Right lung (tissue), 10 donors: ENCODE measurements around the gene CHST14. TPM values are rescaled to one million over a fixed set of nuclear protein-coding genes. Genes with fewer than 3 reads are reported as not detected.

Experiments used
- DNase-seq, 2 donors: peaks; one replicate each; pipeline ENCODE4 v3.0.0-alpha.2; 2013
- long read RNA-seq, 8 donors: transcript quantifications; one replicate each; lab custom pipeline, GENCODE V29; 2026
- polyA plus RNA-seq, 5 donors: library from polyadenylated mRNA; unstranded; fragments of 120-200 nt; gene quantifications; one replicate each; pipeline versions ENCODE4 v1.2.1 to v1.2.3, GENCODE V29; 2013; ENCODE audit warnings: inconsistent platforms in 1 of 5, low replicate concordance in 1 of 5; ENCODE audit not compliant: insufficient read length in 5 of 5, insufficient read depth in 1 of 5

The CHST14 gene
- 10 to 100 TPM; 31.6 to 48.8 (median 39.3) TPM for polyA plus RNA-seq
- long read RNA-seq, donor 1, transcript CHST14-201 (1 exons, 3,574 nt) = major isoform, 64 of 64 reads
- long read RNA-seq, donor 1, partial matches to known transcripts = 0 of 64 reads
- long read RNA-seq, donor 1, other reads (novel, unspliced or antisense) = 0 of 64 reads
- long read RNA-seq, donor 2, transcript CHST14-201 (1 exons, 3,574 nt) = major isoform, 33 of 33 reads
- long read RNA-seq, donor 2, partial matches to known transcripts = 0 of 33 reads
- long read RNA-seq, donor 2, other reads (novel, unspliced or antisense) = 0 of 33 reads
- long read RNA-seq, donor 3, transcript CHST14-201 (1 exons, 3,574 nt) = major isoform, 44 of 44 reads
- long read RNA-seq, donor 3, partial matches to known transcripts = 0 of 44 reads
- long read RNA-seq, donor 3, other reads (novel, unspliced or antisense) = 0 of 44 reads
- long read RNA-seq, donor 4, transcript CHST14-201 (1 exons, 3,574 nt) = major isoform, 34 of 34 reads
- long read RNA-seq, donor 4, partial matches to known transcripts = 0 of 34 reads
- long read RNA-seq, donor 4, other reads (novel, unspliced or antisense) = 0 of 34 reads
- long read RNA-seq, donor 5, transcript CHST14-201 (1 exons, 3,574 nt) = major isoform, 52 of 52 reads
- long read RNA-seq, donor 5, partial matches to known transcripts = 0 of 52 reads
- long read RNA-seq, donor 5, other reads (novel, unspliced or antisense) = 0 of 52 reads
- long read RNA-seq, donor 6, transcript CHST14-201 (1 exons, 3,574 nt) = major isoform, 40 of 40 reads
- long read RNA-seq, donor 6, partial matches to known transcripts = 0 of 40 reads
- long read RNA-seq, donor 6, other reads (novel, unspliced or antisense) = 0 of 40 reads
- long read RNA-seq, donor 7, transcript CHST14-201 (1 exons, 3,574 nt) = major isoform, 31 of 31 reads
- long read RNA-seq, donor 7, partial matches to known transcripts = 0 of 31 reads
- long read RNA-seq, donor 7, other reads (novel, unspliced or antisense) = 0 of 31 reads
- long read RNA-seq, donor 8, transcript CHST14-201 (1 exons, 3,574 nt) = major isoform, 18 of 18 reads
- long read RNA-seq, donor 8, partial matches to known transcripts = 0 of 18 reads
- long read RNA-seq, donor 8, other reads (novel, unspliced or antisense) = 0 of 18 reads

GRCh38 chr15:40470423-40471104, at the start of gene CHST14:
Gene CHST14 (plus strand): TSS chr15:40470984. CDS start chr15:40471214, 230 bp downstream.
- peak; percentile 75 for DNase-seq

GRCh38 chr15:40421246-40422157, 49.3 kb upstream of the CHST14 start:
- peak in 1 of 2 donors; percentile 67 for DNase-seq

- no peak for DNase-seq
Observed at GRCh38 chr15:40424483-40425115, 46.2 kb upstream of the CHST14 start.

- DNase-seq = no peak
Observed at GRCh38 chr15:40425681-40426080, 45.1 kb upstream of the CHST14 start.

DNA sequence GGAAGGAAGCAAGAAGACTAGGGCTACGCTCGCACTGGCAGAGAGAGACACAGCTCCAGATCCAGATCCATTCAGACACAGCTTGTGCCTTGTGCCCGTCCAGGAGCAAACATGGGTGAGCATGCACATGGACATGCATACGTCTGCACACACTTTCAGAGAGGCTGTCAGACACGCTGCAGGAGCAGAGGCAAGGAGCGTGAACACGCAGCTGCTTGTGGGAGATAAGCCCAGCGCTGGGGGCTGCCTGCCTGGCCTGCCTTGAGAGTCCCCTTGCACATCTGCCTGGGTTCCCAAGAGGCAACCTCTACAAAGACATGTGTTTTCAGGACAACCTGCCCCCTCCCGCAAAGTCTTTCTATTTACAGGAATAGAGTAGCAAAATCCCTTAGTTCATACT, 43.6 kb upstream of the CHST14 start:
- no peak for DNase-seq

GRCh38 chr15:40428185-40428584, 42.6 kb upstream of the CHST14 start:
- no peak for DNase-seq

DNA sequence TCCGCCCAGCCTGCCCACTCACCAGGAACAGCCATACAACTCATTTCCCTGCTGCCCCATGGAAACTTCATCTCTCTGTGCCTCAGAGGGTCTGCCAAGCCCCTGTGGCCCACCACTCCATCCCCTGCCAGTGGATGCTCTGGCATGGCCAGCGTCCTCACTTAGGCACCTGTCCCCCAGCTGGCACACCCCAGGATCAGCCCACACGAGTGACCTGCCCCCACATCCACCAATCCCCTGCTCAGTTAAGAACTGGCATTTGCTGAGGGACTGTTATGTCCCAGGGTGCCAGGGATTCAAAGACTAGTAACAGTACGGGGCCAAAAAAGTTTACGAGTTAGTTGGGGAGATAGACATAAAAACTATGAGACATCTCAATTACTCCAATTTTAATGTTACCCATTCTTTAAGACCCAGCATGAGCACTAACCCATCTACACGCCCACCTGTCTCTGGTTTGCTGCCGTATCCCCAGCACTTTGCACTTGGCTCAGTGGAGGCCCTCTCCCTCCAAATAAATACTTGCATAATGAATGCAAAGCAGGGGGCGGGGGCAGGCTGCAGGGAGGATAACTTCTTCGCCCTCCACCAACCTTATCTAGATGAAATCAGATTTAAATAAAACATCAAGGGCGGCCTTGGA, 41.6 kb upstream of the CHST14 start:
- no peak for DNase-seq

GRCh38 chr15:40430271-40430805, 40.4 kb upstream of the CHST14 start:
- no peak for DNase-seq

GRCh38 chr15:40435023-40435709, 35.6 kb upstream of the CHST14 start:
- no peak for DNase-seq

DNA sequence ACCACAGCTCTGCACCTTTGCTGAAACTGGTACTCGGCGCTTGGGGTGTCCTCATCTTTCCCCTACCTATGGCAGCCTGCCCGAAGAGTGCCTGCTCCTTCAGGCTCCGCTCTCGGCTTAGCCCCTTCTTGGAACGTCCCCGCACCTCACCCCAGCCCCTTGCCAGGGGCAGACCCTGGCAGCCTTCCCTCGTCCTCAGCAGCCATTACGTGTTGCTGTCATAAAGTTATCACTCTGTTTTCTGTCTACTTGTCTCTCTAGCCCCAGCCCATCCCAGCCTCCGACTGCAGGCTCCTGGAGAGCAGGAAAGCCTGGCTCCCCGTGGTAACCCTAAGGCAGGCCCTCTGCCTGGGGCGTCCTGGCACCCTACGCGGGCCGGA, 35.1 kb upstream of the CHST14 start:
- DNase-seq = no peak

GRCh38 chr15:40436116-40436891, 34.5 kb upstream of the CHST14 start:
- DNase-seq = no peak

- DNase-seq = no peak
Observed at GRCh38 chr15:40436892-40437751, 33.7 kb upstream of the CHST14 start.

GRCh38 chr15:40437752-40438687, 32.8 kb upstream of the CHST14 start:
- DNase-seq = no peak

DNA sequence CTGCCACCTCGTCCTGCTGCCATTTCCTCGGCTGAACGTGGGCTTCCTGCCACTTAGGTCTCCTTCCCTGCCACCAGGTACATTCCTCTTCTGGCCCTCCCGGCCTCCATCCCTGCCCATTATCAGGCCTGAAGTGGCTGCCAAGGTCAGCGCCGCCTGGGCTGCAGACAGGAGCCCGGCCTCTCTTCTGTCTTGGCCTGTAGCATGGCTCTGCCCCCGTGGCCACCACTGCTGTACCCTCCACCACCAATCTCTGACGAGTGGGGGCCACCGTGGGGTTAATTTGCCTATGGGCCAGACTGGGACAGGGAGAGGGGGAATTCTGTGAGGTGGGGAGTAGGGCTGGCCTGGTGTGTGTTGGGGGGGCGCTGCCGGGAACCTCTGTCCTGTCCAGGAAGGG, 32.1 kb upstream of the CHST14 start:
- no peak for DNase-seq

DNA sequence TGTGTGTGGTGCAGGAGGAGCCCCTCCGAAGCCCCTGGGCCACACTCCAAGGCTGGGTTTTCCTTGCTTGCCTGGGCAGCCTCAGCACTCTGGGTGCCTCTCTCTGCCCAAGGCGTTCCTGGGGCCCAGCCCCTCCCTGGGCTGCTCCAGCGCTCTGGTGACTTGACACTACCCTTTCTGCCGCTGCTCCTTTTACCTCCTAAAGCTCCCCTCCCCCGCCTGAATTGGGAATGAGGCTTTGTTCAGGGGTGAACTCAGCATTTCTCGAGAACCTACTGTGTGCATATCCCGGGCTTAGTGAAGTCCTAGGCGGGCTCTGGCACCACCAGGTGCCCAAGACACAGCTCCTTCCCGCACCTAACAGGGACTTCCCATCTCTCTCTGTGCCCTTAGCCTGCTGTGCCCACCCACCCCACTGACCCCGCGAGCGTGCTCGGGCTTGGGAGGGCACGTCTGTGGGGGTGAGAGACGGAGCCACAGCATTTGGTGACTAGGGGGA, 31.3 kb upstream of the CHST14 start:
- no peak for DNase-seq
